Measurements from ENCODE around the gene ALDH3A1.

DNA sequence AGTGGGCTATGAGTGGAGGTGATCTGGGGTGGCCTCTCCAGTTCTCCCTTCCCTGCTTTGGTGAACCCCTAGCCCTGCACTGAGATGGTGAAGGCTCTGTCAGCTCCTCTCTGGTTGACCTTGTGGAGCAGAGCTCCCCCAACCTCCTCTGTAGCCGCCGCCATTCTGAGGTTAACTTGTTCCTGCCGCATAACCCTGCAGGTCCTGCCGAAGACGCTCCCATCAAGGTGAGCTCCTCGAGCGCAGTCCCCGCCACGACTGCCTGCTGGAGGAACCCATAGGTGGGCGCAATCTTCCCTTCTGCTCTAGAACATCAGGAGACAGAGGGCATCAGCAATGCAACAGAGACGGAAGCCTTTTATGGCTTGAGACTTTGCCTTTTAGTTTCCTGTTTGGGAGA lies 16.5 kb downstream of the ALDH3A1 start:
- TF ChIP-seq, protein P1, sequence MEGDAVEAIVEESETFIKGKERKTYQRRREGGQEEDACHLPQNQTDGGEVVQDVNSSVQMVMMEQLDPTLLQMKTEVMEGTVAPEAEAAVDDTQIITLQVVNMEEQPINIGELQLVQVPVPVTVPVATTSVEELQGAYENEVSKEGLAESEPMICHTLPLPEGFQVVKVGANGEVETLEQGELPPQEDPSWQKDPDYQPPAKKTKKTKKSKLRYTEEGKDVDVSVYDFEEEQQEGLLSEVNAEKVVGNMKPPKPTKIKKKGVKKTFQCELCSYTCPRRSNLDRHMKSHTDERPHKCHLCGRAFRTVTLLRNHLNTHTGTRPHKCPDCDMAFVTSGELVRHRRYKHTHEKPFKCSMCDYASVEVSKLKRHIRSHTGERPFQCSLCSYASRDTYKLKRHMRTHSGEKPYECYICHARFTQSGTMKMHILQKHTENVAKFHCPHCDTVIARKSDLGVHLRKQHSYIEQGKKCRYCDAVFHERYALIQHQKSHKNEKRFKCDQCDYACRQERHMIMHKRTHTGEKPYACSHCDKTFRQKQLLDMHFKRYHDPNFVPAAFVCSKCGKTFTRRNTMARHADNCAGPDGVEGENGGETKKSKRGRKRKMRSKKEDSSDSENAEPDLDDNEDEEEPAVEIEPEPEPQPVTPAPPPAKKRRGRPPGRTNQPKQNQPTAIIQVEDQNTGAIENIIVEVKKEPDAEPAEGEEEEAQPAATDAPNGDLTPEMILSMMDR (IDR thresholded peaks at IDR 0.05) = no peak
- TF ChIP-seq POLR2A (IDR thresholded peaks at IDR 0.05) = no peak
